MM.1S (cell line): Measurements from ENCODE around the gene UGCG.
A peak's percentile ranks its signal among the peaks of the same experiment; 100 is the strongest.

Source experiments
- DNase-seq: peaks from one replicate; pipeline ENCODE4 v3.0.0-alpha.2; 2015
- H2AFZ ChIP-seq: fragments of 300-600 bp; sonication (generic); 2 replicates; pipeline ENCODE4 v1.6.0; 2016; ENCODE audit warnings: antibody characterized with exemption, low read length
- H3F3A ChIP-seq: fragments of 300-600 bp; sonication (generic); 2 replicates; pipeline ENCODE4 v1.6.1; 2016; ENCODE audit warnings: mild to moderate bottlenecking, antibody characterized with exemption, low read length, moderate library complexity, mixed read lengths; ENCODE audit not compliant: insufficient read depth
- H3K27ac ChIP-seq: fragments of 300-600 bp; sonication (generic); 2 replicates; pipeline ENCODE4 v1.5.1; 2016; ENCODE audit warnings: mild to moderate bottlenecking, low read length
- H3K27me3 ChIP-seq: fragments of 300-600 bp; sonication (generic); replicated peaks from 2 replicates; pipeline ENCODE4 v1.6.0; 2016; ENCODE audit warnings: low read length; ENCODE audit not compliant: insufficient read depth
- H3K36me3 ChIP-seq: fragments of 300-600 bp; sonication (generic); replicated peaks from 2 replicates; pipeline ENCODE4 v1.6.1; 2016; ENCODE audit warnings: mild to moderate bottlenecking, low read length, mixed read lengths; ENCODE audit not compliant: insufficient read depth
- H3K4me1 ChIP-seq: fragments of 300-600 bp; sonication (generic); 2 replicates; pipeline ENCODE4 v1.6.1; 2016; ENCODE audit warnings: low read length, mixed read lengths
- H3K4me2 ChIP-seq: fragments of 300-600 bp; sonication (generic); 2 replicates; pipeline ENCODE4 v1.6.0; 2016; ENCODE audit warnings: low read depth, low read length
- H3K4me3 ChIP-seq: fragments of 300-600 bp; sonication (generic); 2 replicates; pipeline ENCODE4 v1.5.1; 2016; ENCODE audit warnings: low read length, mixed read lengths
- H3K79me2 ChIP-seq: fragments of 300-600 bp; sonication (generic); 2 replicates; pipeline ENCODE4 v1.6.1; 2016; ENCODE audit warnings: mixed run types, low read length, mixed read lengths
- H3K9ac ChIP-seq: fragments of 300-600 bp; sonication (generic); 2 replicates; pipeline ENCODE4 v1.6.1; 2016; ENCODE audit warnings: low read length, mixed read lengths
- H3K9me2 ChIP-seq: fragments of 300-600 bp; sonication (generic); replicated peaks from 2 replicates; pipeline ENCODE4 v1.6.1; 2016; ENCODE audit warnings: mild to moderate bottlenecking, low read length, mixed read lengths; ENCODE audit not compliant: insufficient read depth
- H3K9me3 ChIP-seq: fragments of 300-600 bp; sonication (generic); replicated peaks from 2 replicates; pipeline ENCODE4 v1.6.1; 2016; ENCODE audit warnings: mild to moderate bottlenecking, low read length, mixed read lengths; ENCODE audit not compliant: insufficient read depth
- H4K20me1 ChIP-seq: fragments of 300-600 bp; sonication (generic); 2 replicates; pipeline ENCODE4 v1.6.1; 2016; ENCODE audit warnings: mild to moderate bottlenecking, low read length, moderate library complexity, mixed read lengths; ENCODE audit not compliant: insufficient read depth
- EZH2 ChIP-seq: fragments of 300-600 bp; sonication (generic); optimal IDR thresholded peaks from 2 replicates; pipeline ENCODE3; 2017; ENCODE audit warnings: low read depth, mild to moderate bottlenecking, antibody characterized with exemption, low read length, mixed read lengths
- EZH2phosphoT487 ChIP-seq: fragments of 300-600 bp; sonication (generic); IDR thresholded peaks from 2 replicates; pipeline ENCODE4 v1.6.1; 2018; ENCODE audit warnings: antibody characterized with exemption, low read length
- TF ChIP-seq, protein P1 (sequence below): fragments of 300-600 bp; sonication (generic); IDR thresholded peaks from 2 replicates; pipeline ENCODE4 v1.5.1; 2016; ENCODE audit warnings: antibody characterized with exemption, low read length, mixed read lengths

Gene UGCG

DNA sequence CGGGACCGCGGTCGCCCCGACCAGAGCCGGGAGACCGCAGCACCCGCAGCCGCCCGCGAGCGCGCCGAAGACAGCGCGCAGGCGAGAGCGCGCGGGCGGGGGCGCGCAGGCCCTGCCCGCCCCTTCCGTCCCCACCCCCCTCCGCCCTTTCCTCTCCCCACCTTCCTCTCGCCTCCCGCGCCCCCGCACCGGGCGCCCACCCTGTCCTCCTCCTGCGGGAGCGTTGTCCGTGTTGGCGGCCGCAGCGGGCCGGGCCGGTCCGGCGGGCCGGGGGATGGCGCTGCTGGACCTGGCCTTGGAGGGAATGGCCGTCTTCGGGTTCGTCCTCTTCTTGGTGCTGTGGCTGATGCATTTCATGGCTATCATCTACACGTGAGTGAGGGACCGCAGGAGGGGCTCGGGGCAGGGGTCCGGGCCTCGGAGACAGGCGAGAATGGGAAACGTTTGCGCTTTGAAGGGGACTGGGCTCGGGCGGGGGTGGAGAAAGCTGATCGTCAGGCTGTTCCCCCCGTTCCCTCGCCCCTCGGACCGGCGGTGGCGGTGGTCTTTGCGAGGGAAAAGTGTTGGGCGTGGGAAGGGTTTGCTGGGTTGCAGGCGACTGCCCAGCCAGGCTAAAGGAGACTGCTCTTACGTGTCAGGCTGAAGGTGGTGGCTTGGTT, 457 bp downstream of the UGCG start:
- H3F3A ChIP-seq = peaks cover 9% of the 10 kb centered on the region
- H3K9ac ChIP-seq = peak overlapping the region; percentile 69
- TF ChIP-seq EZH2 = no peak
- no peak for TF ChIP-seq EZH2phosphoT487
- TF ChIP-seq, protein P1, sequence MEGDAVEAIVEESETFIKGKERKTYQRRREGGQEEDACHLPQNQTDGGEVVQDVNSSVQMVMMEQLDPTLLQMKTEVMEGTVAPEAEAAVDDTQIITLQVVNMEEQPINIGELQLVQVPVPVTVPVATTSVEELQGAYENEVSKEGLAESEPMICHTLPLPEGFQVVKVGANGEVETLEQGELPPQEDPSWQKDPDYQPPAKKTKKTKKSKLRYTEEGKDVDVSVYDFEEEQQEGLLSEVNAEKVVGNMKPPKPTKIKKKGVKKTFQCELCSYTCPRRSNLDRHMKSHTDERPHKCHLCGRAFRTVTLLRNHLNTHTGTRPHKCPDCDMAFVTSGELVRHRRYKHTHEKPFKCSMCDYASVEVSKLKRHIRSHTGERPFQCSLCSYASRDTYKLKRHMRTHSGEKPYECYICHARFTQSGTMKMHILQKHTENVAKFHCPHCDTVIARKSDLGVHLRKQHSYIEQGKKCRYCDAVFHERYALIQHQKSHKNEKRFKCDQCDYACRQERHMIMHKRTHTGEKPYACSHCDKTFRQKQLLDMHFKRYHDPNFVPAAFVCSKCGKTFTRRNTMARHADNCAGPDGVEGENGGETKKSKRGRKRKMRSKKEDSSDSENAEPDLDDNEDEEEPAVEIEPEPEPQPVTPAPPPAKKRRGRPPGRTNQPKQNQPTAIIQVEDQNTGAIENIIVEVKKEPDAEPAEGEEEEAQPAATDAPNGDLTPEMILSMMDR = peak; percentile 21; the same call in 1 of the 2 replicates
- H3K36me3 ChIP-seq = no peaks in the 10 kb centered on the region
- H3K9me3 ChIP-seq = no peaks in the 10 kb centered on the region
- peak overlapping the region; percentile 96 for H3K4me3 ChIP-seq
- no peaks in the 10 kb centered on the region for H3K27me3 ChIP-seq
- H2AFZ ChIP-seq = peak overlapping the region; percentile 71
- H3K9me2 ChIP-seq = no peaks in the 10 kb centered on the region
- DNase-seq = no peak
- no peaks in the 10 kb centered on the region for H4K20me1 ChIP-seq
- H3K27ac ChIP-seq = peak overlapping the region; percentile 61; the same call in 1 of the 2 replicates
- peaks cover 16% of the 10 kb centered on the region for H3K4me1 ChIP-seq
- peaks cover 52% of the 10 kb centered on the region for H3K79me2 ChIP-seq
- H3K4me2 ChIP-seq = peak overlapping the region; percentile 58

DNA sequence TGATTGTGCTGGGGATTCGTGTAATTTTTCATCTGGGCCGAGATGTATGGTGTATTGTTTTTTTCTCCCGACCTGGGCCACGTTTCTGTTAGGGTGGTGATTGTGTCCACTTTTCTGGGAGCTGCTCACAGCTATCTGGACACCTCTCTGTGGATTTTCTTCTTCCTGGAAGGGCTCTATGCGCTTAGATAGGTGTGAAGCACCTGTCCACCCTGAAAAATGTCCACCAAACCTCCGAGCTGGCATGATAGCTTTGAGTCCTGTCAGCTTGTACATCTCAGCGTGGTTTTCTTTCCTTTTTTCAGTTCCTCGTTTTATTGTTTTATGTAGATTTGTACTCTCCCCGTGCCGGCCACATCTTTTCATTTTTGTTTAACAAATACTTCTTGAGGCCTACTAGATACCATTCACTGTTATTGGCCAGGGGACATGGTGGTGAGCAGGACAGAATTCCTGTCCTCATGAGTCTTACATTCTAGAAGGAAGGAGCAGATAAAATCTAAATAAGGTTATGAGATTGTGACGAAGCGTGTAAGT, 1.1 kb downstream of the UGCG start:
- Histone ChIP-seq H3K9me3 (no peaks in the 10 kb centered on the region), H3K4me3 (peak overlapping the region; percentile 96), H3K9ac (peak overlapping the region; percentile 69), H3K27me3 (no peaks in the 10 kb centered on the region), H3K4me1 (peaks cover 16% of the 10 kb centered on the region), H3K4me2 (peak overlapping the region; percentile 58), H3K27ac (peak overlapping the region; percentile 61; the same call in 1 of the 2 replicates), H2AFZ (peak overlapping the region; percentile 71), H4K20me1 (no peaks in the 10 kb centered on the region), H3K36me3 (no peaks in the 10 kb centered on the region), H3K79me2 (peaks cover 58% of the 10 kb centered on the region), H3K9me2 (no peaks in the 10 kb centered on the region), H3F3A (peaks cover 9% of the 10 kb centered on the region)
- TF ChIP-seq, protein P1 = no peak
- no peak for TF ChIP-seq EZH2phosphoT487
- TF ChIP-seq EZH2 = no peak
- DNase-seq = peak; percentile 50

DNA sequence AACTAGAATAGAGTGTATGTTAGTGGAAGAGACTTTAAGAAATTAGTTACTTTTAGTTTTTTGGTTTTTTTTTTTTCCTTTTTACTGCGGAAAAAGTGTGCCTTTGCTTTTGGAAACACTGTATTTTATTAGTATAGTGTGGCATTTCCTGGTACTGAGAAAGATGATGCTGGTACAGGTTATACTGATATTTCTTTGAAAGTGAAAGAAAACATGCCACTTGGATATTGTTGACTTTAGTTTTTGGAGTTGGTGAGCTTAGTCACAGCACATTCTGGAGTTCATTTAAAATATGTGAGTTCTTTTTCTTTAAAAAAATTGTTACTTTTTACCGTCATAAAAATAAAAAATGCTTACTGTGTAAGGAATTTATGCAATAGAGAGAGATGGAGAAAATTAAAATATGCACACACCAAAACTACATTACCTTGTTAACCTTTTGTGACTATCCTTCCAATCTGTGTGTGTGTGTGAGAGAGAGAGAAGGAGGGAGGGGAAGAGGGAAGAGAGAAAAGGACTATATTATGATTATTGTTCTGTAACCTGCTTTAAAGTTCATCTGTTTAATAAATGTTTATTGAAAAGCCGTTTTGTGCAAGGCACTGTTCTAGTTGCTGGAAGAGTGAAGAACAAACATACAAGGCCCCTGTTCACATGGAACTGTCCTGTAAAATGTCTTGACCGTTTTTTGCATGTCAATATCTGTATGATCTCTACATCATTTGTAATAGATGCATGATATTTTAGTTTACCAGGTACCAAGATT, 1.9 kb downstream of the UGCG start:
- H3K27ac ChIP-seq = peak overlapping the region; percentile 61; the same call in 1 of the 2 replicates
- H3K9ac ChIP-seq = no peak overlapping the region; the same call in 1 of the 2 replicates

More for the DNA sequence above, 1.9 kb downstream of the UGCG start:
- Histone ChIP-seq H4K20me1 (no peaks in the 10 kb centered on the region), H3K4me1 (peaks cover 16% of the 10 kb centered on the region), H3K9me2 (no peaks in the 10 kb centered on the region), H3K27me3 (no peaks in the 10 kb centered on the region), H3K36me3 (no peaks in the 10 kb centered on the region), H3K9me3 (no peaks in the 10 kb centered on the region), H3K4me2 (peak overlapping the region; percentile 58), H2AFZ (no peak overlapping the region), H3K79me2 (peaks cover 66% of the 10 kb centered on the region), H3K4me3 (peak overlapping the region; percentile 96), H3F3A (peaks cover 9% of the 10 kb centered on the region)
- peak; percentile 12 for DNase-seq
- TF ChIP-seq EZH2 (no peak), EZH2phosphoT487 (no peak)
- TF ChIP-seq, protein P1 = no peak
